GM23338 (cell line): ENCODE measurements around the gene PCSK6.

ENCODE experiments used
- EZH2 ChIP-seq: fragments of 200-600 bp; sonication (generic); IDR thresholded peaks from one replicate; pipeline ENCODE4 v1.8.0; 2017; ENCODE audit warnings: antibody characterized with exemption, mild to moderate bottlenecking, low read depth; ENCODE audit not compliant: unreplicated experiment
- EZH2phosphoT487 ChIP-seq: fragments of 200-600 bp; sonication (generic); IDR thresholded peaks from one replicate; pipeline ENCODE4 v1.8.1; 2018; ENCODE audit warnings: antibody characterized with exemption; ENCODE audit not compliant: unreplicated experiment
- POLR2AphosphoS5 ChIP-seq: IDR thresholded peaks from 2 replicates; pipeline ENCODE4 v1.6.1; 2016; ENCODE audit warnings: antibody characterized with exemption, low read depth
- TF ChIP-seq, protein P1 (sequence below): IDR thresholded peaks from one replicate; pipeline ENCODE4 v1.6.1; 2018; ENCODE audit warnings: antibody characterized with exemption; ENCODE audit not compliant: unreplicated experiment
- TF ChIP-seq, protein P2 (sequence below), 2 experiments: fragments of 200-600 bp in 1 of 2; sonication (generic) in 1 of 2; conservative IDR thresholded peaks; 2 replicates each; pipeline versions ENCODE4 v1.5.1 to v1.6.1; 2016 to 2017; ENCODE audit warnings: antibody characterized with exemption in 2 of 2, low read depth in 2 of 2, mild to moderate bottlenecking in 2 of 2, moderate library complexity in 1 of 2

DNA sequence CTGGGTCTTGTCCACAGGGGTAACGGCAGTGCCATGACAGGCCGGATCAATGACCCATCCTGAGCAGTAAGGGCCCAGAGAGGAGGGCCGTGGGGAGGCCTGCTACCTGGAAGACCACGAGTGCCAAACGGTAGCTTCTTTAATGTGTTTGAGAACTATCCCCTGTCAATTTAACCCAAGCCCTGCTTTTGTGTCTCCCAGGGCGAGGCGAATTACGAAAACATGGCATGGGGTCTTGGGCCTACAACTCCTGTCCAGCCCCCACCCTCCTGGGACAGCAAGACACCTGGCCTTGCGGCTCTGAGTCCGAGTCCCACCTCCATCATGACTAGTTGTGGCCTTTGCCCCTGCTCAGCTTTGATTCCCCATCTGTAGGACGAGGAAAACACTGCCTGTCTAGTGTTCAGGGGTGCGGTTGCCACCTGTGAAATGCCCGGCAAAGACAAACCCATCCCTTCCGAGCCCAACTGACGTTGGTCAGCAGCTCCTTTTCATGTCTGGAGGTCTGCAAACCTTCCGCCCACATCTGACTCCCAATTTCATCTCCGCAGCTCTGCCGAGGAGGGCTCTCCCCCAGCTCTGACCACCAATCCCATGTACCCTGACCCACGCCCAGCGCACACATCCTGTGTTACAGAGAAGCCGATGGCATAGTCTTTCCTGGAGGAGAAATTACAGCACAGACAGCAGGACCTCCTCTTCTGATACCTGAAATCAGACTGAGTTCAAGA is 165.5 kb downstream of the PCSK6 start:
- TF ChIP-seq, protein P1, sequence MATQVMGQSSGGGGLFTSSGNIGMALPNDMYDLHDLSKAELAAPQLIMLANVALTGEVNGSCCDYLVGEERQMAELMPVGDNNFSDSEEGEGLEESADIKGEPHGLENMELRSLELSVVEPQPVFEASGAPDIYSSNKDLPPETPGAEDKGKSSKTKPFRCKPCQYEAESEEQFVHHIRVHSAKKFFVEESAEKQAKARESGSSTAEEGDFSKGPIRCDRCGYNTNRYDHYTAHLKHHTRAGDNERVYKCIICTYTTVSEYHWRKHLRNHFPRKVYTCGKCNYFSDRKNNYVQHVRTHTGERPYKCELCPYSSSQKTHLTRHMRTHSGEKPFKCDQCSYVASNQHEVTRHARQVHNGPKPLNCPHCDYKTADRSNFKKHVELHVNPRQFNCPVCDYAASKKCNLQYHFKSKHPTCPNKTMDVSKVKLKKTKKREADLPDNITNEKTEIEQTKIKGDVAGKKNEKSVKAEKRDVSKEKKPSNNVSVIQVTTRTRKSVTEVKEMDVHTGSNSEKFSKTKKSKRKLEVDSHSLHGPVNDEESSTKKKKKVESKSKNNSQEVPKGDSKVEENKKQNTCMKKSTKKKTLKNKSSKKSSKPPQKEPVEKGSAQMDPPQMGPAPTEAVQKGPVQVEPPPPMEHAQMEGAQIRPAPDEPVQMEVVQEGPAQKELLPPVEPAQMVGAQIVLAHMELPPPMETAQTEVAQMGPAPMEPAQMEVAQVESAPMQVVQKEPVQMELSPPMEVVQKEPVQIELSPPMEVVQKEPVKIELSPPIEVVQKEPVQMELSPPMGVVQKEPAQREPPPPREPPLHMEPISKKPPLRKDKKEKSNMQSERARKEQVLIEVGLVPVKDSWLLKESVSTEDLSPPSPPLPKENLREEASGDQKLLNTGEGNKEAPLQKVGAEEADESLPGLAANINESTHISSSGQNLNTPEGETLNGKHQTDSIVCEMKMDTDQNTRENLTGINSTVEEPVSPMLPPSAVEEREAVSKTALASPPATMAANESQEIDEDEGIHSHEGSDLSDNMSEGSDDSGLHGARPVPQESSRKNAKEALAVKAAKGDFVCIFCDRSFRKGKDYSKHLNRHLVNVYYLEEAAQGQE: no peak
- TF ChIP-seq, protein P2, sequence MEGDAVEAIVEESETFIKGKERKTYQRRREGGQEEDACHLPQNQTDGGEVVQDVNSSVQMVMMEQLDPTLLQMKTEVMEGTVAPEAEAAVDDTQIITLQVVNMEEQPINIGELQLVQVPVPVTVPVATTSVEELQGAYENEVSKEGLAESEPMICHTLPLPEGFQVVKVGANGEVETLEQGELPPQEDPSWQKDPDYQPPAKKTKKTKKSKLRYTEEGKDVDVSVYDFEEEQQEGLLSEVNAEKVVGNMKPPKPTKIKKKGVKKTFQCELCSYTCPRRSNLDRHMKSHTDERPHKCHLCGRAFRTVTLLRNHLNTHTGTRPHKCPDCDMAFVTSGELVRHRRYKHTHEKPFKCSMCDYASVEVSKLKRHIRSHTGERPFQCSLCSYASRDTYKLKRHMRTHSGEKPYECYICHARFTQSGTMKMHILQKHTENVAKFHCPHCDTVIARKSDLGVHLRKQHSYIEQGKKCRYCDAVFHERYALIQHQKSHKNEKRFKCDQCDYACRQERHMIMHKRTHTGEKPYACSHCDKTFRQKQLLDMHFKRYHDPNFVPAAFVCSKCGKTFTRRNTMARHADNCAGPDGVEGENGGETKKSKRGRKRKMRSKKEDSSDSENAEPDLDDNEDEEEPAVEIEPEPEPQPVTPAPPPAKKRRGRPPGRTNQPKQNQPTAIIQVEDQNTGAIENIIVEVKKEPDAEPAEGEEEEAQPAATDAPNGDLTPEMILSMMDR (conservative IDR thresholded peaks at IDR 0.05; ENCODE audit: low read depth in 2 of 2): no peak
- TF ChIP-seq EZH2phosphoT487 (no peak), POLR2AphosphoS5 (no peak), EZH2 (no peak)
